Measurements from ENCODE around the gene PSME2.

The PSME2 gene

DNA sequence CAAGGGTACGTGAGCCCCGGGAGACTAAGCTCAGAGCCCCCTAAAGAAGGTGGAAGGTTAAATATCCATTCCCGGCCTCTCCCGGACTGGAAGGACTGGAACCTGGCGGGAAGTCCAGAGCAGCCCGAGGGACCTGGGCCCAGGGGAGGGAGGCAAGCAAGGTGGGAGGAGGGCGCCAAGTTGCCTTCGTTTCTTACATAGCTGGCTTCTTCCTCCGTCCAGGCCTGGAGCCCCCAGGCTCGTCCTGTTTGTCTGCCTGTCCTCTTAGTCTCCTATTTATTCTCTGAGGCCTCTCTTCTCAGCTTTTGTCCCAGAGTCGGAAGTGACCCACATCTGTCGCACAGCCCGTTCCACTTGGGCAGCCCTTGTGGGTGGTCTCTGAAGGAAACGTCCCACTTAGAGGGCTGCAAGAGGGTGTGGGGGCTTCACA is 51.6 kb downstream of the PSME2 start:
- H3K4me3 ChIP-seq (ENCODE audit: low read depth, low read length): peak overlapping the region; percentile 73
- TF ChIP-seq, protein P1, sequence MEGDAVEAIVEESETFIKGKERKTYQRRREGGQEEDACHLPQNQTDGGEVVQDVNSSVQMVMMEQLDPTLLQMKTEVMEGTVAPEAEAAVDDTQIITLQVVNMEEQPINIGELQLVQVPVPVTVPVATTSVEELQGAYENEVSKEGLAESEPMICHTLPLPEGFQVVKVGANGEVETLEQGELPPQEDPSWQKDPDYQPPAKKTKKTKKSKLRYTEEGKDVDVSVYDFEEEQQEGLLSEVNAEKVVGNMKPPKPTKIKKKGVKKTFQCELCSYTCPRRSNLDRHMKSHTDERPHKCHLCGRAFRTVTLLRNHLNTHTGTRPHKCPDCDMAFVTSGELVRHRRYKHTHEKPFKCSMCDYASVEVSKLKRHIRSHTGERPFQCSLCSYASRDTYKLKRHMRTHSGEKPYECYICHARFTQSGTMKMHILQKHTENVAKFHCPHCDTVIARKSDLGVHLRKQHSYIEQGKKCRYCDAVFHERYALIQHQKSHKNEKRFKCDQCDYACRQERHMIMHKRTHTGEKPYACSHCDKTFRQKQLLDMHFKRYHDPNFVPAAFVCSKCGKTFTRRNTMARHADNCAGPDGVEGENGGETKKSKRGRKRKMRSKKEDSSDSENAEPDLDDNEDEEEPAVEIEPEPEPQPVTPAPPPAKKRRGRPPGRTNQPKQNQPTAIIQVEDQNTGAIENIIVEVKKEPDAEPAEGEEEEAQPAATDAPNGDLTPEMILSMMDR (IDR thresholded peaks at IDR 0.05; ENCODE audit: low read depth, low read length, missing control alignments): no peak
- in situ Hi-C loops (cut with HindIII; ENCODE audit: low sequenced_read_pairs): no loop called here
- DNase-seq (ENCODE audit: low read depth): no peak

DNA sequence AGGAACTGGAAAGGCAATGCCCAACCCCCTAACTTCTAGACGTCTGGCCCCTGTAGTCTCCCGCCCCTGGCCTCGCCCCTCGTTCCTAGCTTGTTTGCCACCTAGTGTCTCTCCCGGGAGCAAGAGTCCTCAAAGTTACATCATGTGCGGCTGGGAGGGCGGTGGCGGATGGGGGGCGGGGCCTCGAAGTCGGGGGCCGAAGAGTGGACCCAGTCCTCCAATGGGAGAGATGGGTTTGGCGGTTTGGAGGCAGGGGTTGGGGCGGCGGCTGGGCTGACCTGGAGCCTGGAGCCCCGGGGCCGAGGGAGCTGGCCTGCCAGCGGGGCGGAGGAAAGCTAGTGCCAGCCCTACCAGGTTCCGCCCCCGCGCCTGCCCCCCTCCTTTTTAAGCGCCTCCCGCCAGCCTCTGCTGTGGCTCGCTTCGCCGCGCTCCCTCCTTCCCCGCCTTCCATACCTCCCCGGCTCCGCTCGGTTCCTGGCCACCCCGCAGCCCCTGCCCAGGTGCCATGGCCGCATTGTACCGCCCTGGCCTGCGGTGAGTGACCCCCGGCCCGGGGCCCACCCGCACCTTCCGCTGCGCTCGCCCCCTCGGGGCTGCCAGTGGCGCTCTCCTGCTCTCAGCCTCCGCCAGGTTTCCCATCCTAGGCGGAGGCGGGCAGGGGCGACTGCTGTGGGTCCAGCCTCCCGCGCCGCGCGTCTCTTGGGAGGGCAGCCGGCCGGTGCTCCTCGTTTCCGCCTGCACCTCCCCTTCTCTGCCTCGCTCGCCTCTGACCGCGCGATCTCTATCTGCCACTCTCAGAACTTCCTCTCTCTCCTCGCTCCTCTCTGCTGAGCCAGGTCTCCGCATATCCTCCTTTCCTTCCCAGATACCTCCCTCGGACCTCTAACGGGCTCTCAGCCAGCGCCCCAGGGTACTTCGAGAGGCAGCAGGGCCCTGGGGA is 52.2 kb downstream of the PSME2 start, which contains the start of gene PCK2:
Gene PCK2 (plus strand): TSS at position 411 of the 940 bp plus-strand sequence. CDS start 95 bp downstream, at position 506.
- in situ Hi-C loops (cut with HindIII; ENCODE audit: low sequenced_read_pairs): no loop called here
- H3K4me3 ChIP-seq (ENCODE audit: low read depth, low read length): peak within 1 kb of the TSS; percentile 73
- TF ChIP-seq, protein P1 (IDR thresholded peaks at IDR 0.05; ENCODE audit: low read depth, low read length, missing control alignments): peak; percentile 16
- DNase-seq (ENCODE audit: low read depth): peak; percentile 31
